GM12875 (cell line): ENCODE data around the gene SDHAF2.

Experiments
- H3K4me3 ChIP-seq: one replicate; pipeline ENCODE4 v1.5.1; 2011; ENCODE audit warnings: low read depth, low read length, control low read depth
- TF ChIP-seq, protein P1 (sequence below): IDR thresholded peaks from 2 replicates; pipeline ENCODE4 v1.5.1; 2011; ENCODE audit warnings: low read depth, mild to moderate bottlenecking, control low read depth, inconsistent platforms, low read length, moderate library complexity, borderline replicate concordance; ENCODE audit not compliant: insufficient read depth

Gene SDHAF2

DNA sequence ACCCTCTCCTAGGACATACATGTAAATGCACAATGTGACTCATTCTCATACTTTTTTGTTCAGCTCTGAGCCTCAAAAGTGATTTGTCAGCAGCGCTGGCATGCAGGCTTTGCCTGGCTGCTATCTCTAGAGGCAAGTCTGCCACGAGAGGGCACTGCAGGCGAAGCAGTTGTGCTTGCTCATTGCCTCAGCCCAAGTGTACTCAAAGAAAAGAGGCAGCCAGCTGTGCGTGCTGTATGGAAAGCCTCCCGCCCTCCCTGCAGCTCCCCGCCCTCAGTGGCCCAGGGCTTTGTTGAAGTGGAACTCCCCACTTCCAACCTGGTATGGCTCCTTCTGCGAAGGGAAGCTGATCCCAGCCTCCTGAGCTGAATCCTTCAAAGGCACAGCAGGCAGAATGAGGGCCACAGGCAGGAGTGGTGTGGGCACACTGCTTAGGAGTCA lies 16.3 kb downstream of the SDHAF2 start:
- H3K4me3 ChIP-seq, result no peak overlapping the region
- TF ChIP-seq, protein P1, sequence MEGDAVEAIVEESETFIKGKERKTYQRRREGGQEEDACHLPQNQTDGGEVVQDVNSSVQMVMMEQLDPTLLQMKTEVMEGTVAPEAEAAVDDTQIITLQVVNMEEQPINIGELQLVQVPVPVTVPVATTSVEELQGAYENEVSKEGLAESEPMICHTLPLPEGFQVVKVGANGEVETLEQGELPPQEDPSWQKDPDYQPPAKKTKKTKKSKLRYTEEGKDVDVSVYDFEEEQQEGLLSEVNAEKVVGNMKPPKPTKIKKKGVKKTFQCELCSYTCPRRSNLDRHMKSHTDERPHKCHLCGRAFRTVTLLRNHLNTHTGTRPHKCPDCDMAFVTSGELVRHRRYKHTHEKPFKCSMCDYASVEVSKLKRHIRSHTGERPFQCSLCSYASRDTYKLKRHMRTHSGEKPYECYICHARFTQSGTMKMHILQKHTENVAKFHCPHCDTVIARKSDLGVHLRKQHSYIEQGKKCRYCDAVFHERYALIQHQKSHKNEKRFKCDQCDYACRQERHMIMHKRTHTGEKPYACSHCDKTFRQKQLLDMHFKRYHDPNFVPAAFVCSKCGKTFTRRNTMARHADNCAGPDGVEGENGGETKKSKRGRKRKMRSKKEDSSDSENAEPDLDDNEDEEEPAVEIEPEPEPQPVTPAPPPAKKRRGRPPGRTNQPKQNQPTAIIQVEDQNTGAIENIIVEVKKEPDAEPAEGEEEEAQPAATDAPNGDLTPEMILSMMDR, result peak; percentile 87

DNA sequence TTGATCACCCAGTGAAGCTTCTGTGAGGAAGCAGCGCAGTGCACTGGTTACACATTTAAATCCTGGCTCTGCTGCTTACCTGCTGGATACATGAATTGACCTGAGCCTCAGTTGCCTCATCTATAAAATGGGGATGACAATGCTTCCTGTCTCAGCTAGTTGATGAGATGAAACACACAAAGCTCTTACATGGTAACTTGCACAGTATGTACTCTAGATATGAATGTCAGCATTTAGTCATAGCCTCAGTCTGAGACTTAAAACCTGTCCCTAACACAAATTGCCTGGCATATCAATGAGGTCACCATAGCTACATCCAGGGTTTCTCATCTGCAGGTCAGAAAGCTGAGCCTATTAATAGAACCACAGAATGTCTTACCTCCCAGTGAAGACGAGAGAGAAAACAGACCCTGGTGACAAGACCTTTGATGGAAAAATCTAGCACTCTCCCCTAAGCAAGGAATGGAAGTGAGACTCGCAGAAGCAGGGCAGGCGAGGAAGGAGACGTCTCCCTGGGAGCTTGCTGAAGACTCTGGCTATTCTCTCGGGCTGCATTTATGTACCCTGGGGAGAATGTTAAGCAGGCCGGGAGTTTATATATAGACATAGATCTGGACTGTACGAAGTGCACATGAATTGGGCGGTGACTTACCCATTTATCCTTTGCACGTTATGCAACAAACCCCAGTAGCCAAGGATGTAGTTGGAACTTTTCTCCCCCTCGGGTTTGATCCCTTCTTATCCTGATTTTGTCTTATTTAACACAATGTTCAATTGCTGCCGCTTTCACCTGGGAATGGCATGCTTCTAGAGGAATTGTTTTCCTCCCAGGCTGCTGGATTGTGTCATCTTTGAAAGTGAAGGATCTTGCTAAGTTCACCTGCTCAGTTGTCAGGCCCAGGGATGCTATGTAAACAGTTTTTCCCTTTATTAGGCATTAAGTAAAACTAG lies 18.0 kb downstream of the SDHAF2 start:
- H3K4me3 ChIP-seq, result no peak overlapping the region
- TF ChIP-seq, protein P1, result no peak

DNA sequence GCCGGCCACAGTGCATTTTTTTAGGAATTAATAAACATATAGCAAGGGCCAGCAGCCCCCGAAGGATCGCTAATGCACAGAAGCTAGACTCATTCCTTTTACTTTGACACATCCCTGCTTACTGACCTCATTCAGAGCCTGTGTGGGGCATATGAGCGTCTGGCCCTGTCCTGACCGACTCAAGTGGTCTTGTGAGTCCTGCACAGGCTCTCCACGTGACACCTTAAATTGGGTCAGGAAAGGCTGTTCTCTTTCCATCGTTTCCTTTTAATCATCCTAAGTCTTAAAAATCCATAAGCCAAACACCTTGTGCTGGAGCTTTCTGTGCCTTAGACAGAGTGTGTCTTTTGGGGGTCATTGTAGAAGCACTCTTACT lies 18.6 kb downstream of the SDHAF2 start:
- TF ChIP-seq, protein P1, result no peak
- H3K4me3 ChIP-seq, result no peak overlapping the region

DNA sequence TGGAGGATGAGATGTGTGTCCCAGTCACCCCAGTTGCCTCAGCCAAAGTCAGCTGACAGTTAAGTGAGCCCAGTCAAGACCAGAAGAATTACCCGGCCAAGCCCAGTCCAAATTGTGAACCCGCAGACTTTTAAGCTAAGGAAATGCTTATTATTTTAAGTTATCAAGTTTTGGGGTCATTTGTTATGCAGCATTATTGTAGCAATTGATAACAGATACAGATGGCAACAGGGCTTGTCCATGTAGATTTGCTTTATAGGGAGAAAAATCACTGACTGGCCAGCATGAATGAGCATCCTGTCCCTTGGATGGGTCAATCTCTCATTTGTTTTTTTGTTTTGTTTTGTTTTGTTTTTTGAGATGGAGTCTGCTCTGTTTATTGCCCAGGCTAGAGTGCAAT lies 22.9 kb downstream of the SDHAF2 start:
- TF ChIP-seq, protein P1, result no peak
- no peak overlapping the region for H3K4me3 ChIP-seq

DNA sequence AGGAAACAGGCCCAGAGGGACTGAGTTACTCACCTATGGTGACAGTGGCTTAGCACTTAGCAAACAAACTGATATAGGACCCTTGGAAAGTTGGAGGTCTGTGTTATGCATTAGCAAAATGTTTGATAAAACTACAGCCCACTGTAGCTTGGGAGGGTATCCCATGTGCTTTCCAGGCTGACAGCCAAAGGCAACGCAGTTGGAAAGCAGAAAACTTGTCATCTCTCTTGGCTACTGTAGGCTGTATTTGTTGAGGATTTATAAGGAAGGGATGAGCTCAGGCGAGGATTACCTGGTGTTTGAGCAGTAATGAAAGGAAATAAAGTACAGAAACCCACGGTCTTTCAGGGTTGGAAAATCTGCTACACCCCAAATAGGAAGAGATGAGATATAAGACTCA lies 23.8 kb downstream of the SDHAF2 start:
- TF ChIP-seq, protein P1, result no peak
- H3K4me3 ChIP-seq, result no peak overlapping the region

DNA sequence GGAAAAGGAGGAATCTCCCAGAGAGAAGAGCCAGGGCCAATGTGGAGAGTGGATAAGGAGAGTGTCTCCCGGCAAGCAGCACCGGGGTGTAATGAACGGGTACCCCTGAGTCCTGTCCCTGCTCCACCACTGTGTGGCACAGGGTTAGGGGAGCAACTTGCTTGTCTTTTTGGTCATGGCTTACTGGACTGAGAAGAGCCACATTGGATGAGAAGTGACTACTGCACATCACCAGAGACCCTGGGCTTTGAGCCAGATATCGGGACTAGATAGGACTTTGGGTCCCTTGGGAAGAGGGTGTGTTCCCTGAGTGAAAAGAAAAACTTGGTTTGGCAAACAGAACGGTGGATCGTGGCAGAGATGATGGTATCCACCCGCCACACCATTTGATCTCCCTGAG lies 24.6 kb downstream of the SDHAF2 start:
- TF ChIP-seq, protein P1, result no peak
- H3K4me3 ChIP-seq, result no peak overlapping the region

DNA sequence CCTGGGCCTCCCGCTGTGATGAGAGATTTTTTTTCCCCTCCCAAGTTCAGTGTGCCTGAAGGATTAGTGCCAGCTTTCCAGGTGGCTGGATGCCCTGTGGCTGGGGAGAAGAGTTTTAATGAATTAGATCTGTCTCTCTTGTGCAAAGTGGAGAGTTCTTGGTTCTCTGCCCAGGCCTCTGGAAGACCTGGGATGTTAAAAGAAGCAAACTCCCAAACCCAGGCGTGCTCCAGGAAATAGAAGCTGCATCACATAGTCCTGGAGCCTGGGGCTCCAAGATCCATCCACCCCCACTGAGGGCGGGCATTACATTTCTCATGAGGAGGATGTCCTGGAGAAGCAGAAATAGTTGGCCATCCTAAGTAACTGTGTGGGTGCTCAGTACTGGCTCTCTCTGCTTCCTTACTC lies 30.6 kb downstream of the SDHAF2 start:
- TF ChIP-seq, protein P1, result no peak
- no peak overlapping the region for H3K4me3 ChIP-seq
